WTC11 (cell line): ENCODE measurements around the gene GDPD4. TPM values are rescaled to one million over a fixed set of nuclear protein-coding genes. Genes with fewer than 3 reads are reported as not detected.

Source experiments
- ATAC-seq: fragments of 200-7000 bp; cut with Tn5 transposase; 2 replicates; pipeline ENCODE4 v1.10.0; 2021; ENCODE audit warnings: mild to moderate bottlenecking, moderate library complexity
- CTCF ChIA-PET: fragments of 300-600 bp; sonication (Branson Sonifier 250); formaldehyde crosslinking; loops from one replicate; lab custom pipeline; 2021; ENCODE audit warnings: antibody characterized with exemption; lab: Charles Lee
- POLR2A ChIA-PET: fragments of 350-600 bp; sonication (Branson Sonifier 250); formaldehyde crosslinking; loops from one replicate; lab custom pipeline; 2021; ENCODE audit warnings: antibody characterized with exemption; lab: Charles Lee
- DNase-seq: peaks from one replicate; pipeline ENCODE4 v3.0.0; 2021; ENCODE audit warnings: low spot score
- H3K27ac Mint-ChIP-seq: 2 replicates; pipeline ENCODE4 v1.8.0; 2021; ENCODE audit warnings: mixed read lengths
- H3K27me3 Mint-ChIP-seq: 2 replicates; pipeline ENCODE4 v1.8.0; 2021; ENCODE audit warnings: low read depth, mild to moderate bottlenecking, moderate library complexity, mixed read lengths
- H3K36me3 Mint-ChIP-seq: 2 replicates; pipeline ENCODE4 v1.8.0; 2021; ENCODE audit warnings: mixed read lengths
- H3K4me1 Mint-ChIP-seq: 2 replicates; pipeline ENCODE4 v1.8.0; 2022; ENCODE audit warnings: mixed read lengths
- H3K4me3 Mint-ChIP-seq: 2 replicates; pipeline ENCODE4 v1.8.0; 2021; ENCODE audit warnings: mild to moderate bottlenecking, moderate library complexity, mixed read lengths
- H3K9me3 Mint-ChIP-seq: 2 replicates; pipeline ENCODE4 v1.8.0; 2021; ENCODE audit warnings: mixed read lengths
- ATF1 ChIP-seq: sonication (generic); formaldehyde crosslinking; IDR thresholded peaks from 2 replicates; pipeline ENCODE4 v1.8.1; 2023; ENCODE audit warnings: mild to moderate bottlenecking, moderate library complexity, missing genetic modification reagents
- CTCF ChIP-seq: fragments of 200-600 bp; IDR thresholded peaks from 2 replicates; pipeline ENCODE4 v1.8.0; 2022; ENCODE audit warnings: antibody characterized with exemption
- E2F1 ChIP-seq: sonication (generic); formaldehyde crosslinking; IDR thresholded peaks from 2 replicates; pipeline ENCODE4 v1.8.0; 2022; ENCODE audit warnings: mild to moderate bottlenecking, missing genetic modification reagents
- E2F5 ChIP-seq: sonication (generic); formaldehyde crosslinking; IDR thresholded peaks from 2 replicates; pipeline ENCODE4 v1.8.1; 2022; ENCODE audit warnings: mild to moderate bottlenecking, moderate library complexity, missing genetic modification reagents
- ERG ChIP-seq: fragments of 250-450 bp; sonication (Bioruptor Pico); IDR thresholded peaks from 2 replicates; pipeline ENCODE4 v1.8.0; 2021; ENCODE audit warnings: mild to moderate bottlenecking
- FOXJ3 ChIP-seq: sonication (generic); formaldehyde crosslinking; IDR thresholded peaks from 2 replicates; pipeline ENCODE4 v1.9.0; 2021; ENCODE audit warnings: missing genetic modification reagents, mild to moderate bottlenecking, borderline replicate concordance
- FOXP1 ChIP-seq: sonication (generic); formaldehyde crosslinking; IDR thresholded peaks from 2 replicates; pipeline ENCODE4 v1.8.0; 2022; ENCODE audit warnings: missing genetic modification reagents, mild to moderate bottlenecking, moderate library complexity, borderline replicate concordance
- KAT7 ChIP-seq: sonication (generic); formaldehyde crosslinking; IDR thresholded peaks from 2 replicates; pipeline ENCODE4 v1.8.1; 2023; ENCODE audit warnings: missing genetic modification reagents, mild to moderate bottlenecking, borderline replicate concordance
- MAX ChIP-seq: sonication (generic); formaldehyde crosslinking; IDR thresholded peaks from 2 replicates; pipeline ENCODE4 v1.8.0; 2022; ENCODE audit warnings: mild to moderate bottlenecking, missing genetic modification reagents
- OVOL2 ChIP-seq: fragments of 250-450 bp; sonication (Bioruptor Pico); IDR thresholded peaks from 2 replicates; pipeline ENCODE4 v1.9.0; 2021; ENCODE audit warnings: mild to moderate bottlenecking, borderline replicate concordance
- PRRX2 ChIP-seq: fragments of 250-450 bp; sonication (Bioruptor Pico); IDR thresholded peaks from 2 replicates; pipeline ENCODE4 v1.8.0; 2021; ENCODE audit warnings: mild to moderate bottlenecking
- SMAD4 ChIP-seq: sonication (generic); formaldehyde crosslinking; IDR thresholded peaks from 2 replicates; pipeline ENCODE4 v1.8.0; 2022; ENCODE audit warnings: mild to moderate bottlenecking, missing genetic modification reagents
- USF1 ChIP-seq: sonication (generic); formaldehyde crosslinking; IDR thresholded peaks from 2 replicates; pipeline ENCODE4 v1.8.0; 2022; ENCODE audit warnings: mild to moderate bottlenecking, missing genetic modification reagents
- ZBTB21 ChIP-seq: sonication (generic); formaldehyde crosslinking; IDR thresholded peaks from 2 replicates; pipeline ENCODE4 v1.8.1; 2023; ENCODE audit warnings: mild to moderate bottlenecking, missing genetic modification reagents, borderline replicate concordance
- total RNA-seq: library from RNA; stranded (reverse); gene quantifications from 3 replicates; pipeline ENCODE4 v1.2.3, GENCODE V29; 2021
- TF ChIP-seq, protein P1 (sequence below): sonication (generic); formaldehyde crosslinking; IDR thresholded peaks from 2 replicates; pipeline ENCODE4 v1.8.0; 2022; ENCODE audit warnings: missing genetic modification reagents
- TF ChIP-seq, protein P2 (sequence below): fragments of 250-450 bp; sonication (Bioruptor Pico); IDR thresholded peaks from 2 replicates; pipeline ENCODE4 v2.1.2; 2022; ENCODE audit warnings: mild to moderate bottlenecking, moderate library complexity
- TF ChIP-seq, protein P3 (sequence below): sonication (generic); formaldehyde crosslinking; conservative IDR thresholded peaks from 2 replicates; pipeline ENCODE4 v1.8.1; 2023; ENCODE audit warnings: mild to moderate bottlenecking, low read depth, missing genetic modification reagents, moderate library complexity

Gene GDPD4
- total RNA-seq, 1 experiment from 2014 or later = not detected

DNA sequence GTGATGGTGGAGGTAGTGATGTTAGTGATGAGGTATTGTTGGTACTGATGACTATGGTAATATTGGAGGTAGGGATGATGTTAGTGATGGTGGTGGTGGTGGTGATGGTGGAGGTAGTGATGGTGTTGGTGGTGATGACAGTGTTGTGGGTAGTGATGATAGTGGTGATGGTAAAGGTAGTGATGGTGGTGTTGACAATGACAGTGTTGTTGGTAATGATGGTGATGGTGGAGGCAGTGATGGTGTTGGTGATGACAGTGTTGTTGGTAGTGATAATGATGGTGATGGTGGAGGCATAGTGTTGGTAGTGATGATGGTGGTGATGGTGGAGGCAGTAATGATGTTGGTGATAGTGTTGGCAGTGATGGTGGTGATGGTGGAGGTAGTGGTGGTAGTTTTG is 108.3 kb downstream of the GDPD4 start (continued):
- TF ChIP-seq CTCF (no peak), E2F5 (CRISPR knock-in tag) (no peak), PRRX2 (CRISPR knock-in tag) (no peak), KAT7 (CRISPR knock-in tag) (no peak), SMAD4 (CRISPR knock-in tag) (no peak), OVOL2 (CRISPR knock-in tag) (no peak)
- TF ChIP-seq, protein P1, sequence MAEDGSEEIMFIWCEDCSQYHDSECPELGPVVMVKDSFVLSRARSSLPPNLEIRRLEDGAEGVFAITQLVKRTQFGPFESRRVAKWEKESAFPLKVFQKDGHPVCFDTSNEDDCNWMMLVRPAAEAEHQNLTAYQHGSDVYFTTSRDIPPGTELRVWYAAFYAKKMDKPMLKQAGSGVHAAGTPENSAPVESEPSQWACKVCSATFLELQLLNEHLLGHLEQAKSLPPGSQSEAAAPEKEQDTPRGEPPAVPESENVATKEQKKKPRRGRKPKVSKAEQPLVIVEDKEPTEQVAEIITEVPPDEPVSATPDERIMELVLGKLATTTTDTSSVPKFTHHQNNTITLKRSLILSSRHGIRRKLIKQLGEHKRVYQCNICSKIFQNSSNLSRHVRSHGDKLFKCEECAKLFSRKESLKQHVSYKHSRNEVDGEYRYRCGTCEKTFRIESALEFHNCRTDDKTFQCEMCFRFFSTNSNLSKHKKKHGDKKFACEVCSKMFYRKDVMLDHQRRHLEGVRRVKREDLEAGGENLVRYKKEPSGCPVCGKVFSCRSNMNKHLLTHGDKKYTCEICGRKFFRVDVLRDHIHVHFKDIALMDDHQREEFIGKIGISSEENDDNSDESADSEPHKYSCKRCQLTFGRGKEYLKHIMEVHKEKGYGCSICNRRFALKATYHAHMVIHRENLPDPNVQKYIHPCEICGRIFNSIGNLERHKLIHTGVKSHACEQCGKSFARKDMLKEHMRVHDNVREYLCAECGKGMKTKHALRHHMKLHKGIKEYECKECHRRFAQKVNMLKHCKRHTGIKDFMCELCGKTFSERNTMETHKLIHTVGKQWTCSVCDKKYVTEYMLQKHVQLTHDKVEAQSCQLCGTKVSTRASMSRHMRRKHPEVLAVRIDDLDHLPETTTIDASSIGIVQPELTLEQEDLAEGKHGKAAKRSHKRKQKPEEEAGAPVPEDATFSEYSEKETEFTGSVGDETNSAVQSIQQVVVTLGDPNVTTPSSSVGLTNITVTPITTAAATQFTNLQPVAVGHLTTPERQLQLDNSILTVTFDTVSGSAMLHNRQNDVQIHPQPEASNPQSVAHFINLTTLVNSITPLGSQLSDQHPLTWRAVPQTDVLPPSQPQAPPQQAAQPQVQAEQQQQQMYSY (CRISPR knock-in tag) = no peak

- Mint-ChIP-seq H3K4me1 (peaks cover 17% of the 10 kb centered on the region), H3K36me3 (no peaks in the 10 kb centered on the region), H3K4me3 (0 out of 2 replicates have a peak overlapping the region, but pooled peaks have one; percentile 38), H3K27ac (no peak overlapping the region; the same call in 1 of the 2 replicates), H3K27me3 (no peaks in the 10 kb centered on the region; the same call in 1 of the 2 replicates), H3K9me3 (no peaks in the 10 kb centered on the region)
- DNase-seq (peak; percentile 94), ATAC-seq (peak; percentile 85)
- ChIA-PET POLR2A (no interaction called here), CTCF (interaction anchor here (0.6 to 7.4 kb wide), 9 partner anchors 18 to 398 kb away, joined by 3 to 147 read pairs (median 4); partner anchors contain the start of genes AQP11 and MYO7A)
- TF ChIP-seq FOXJ3 (CRISPR knock-in tag) (no peak), ERG (CRISPR knock-in tag) (no peak), FOXP1 (CRISPR knock-in tag) (0 out of 2 replicates have a peak, but pooled peaks have one; percentile 44), ZBTB21 (peak; percentile 77; the same call in 1 of the 2 replicates), CTCF (peak; percentile 69), ATF1 (no peak), E2F1 (CRISPR knock-in tag) (no peak), MAX (peak; percentile 96), USF1 (0 out of 2 replicates have a peak, but pooled peaks have one; percentile 13)
- TF ChIP-seq, protein P2, sequence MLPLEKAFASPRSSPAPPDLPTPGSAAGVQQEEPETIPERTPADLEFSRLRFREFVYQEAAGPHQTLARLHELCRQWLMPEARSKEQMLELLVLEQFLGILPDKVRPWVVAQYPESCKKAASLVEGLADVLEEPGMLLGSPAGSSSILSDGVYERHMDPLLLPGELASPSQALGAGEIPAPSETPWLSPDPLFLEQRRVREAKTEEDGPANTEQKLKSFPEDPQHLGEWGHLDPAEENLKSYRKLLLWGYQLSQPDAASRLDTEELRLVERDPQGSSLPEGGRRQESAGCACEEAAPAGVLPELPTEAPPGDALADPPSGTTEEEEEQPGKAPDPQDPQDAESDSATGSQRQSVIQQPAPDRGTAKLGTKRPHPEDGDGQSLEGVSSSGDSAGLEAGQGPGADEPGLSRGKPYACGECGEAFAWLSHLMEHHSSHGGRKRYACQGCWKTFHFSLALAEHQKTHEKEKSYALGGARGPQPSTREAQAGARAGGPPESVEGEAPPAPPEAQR (CRISPR knock-in tag) = 0 out of 2 replicates have a peak, but pooled peaks have one; percentile 4
- TF ChIP-seq, protein P3, sequence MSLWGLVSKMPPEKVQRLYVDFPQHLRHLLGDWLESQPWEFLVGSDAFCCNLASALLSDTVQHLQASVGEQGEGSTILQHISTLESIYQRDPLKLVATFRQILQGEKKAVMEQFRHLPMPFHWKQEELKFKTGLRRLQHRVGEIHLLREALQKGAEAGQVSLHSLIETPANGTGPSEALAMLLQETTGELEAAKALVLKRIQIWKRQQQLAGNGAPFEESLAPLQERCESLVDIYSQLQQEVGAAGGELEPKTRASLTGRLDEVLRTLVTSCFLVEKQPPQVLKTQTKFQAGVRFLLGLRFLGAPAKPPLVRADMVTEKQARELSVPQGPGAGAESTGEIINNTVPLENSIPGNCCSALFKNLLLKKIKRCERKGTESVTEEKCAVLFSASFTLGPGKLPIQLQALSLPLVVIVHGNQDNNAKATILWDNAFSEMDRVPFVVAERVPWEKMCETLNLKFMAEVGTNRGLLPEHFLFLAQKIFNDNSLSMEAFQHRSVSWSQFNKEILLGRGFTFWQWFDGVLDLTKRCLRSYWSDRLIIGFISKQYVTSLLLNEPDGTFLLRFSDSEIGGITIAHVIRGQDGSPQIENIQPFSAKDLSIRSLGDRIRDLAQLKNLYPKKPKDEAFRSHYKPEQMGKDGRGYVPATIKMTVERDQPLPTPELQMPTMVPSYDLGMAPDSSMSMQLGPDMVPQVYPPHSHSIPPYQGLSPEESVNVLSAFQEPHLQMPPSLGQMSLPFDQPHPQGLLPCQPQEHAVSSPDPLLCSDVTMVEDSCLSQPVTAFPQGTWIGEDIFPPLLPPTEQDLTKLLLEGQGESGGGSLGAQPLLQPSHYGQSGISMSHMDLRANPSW (CRISPR knock-in tag) = no peak
Measured at GRCh38 chr11:77191823-77192495, 109.5 kb downstream of the GDPD4 start.
